Stimulated activated CD8-positive, alpha-beta memory T cell treated with anti-CD3 and anti-CD28 coated beads, Interleukin-15, amount 100 ng/mL, for 4 hours (primary cell): ENCODE results near the gene GPR162.

Source experiments
- DNase-seq, 2 donors: peaks; one replicate each; pipeline ENCODE4 v3.0.0-alpha.2; 2020; ENCODE audit warnings: low read depth in 2 of 2

Gene GPR162, protein sequence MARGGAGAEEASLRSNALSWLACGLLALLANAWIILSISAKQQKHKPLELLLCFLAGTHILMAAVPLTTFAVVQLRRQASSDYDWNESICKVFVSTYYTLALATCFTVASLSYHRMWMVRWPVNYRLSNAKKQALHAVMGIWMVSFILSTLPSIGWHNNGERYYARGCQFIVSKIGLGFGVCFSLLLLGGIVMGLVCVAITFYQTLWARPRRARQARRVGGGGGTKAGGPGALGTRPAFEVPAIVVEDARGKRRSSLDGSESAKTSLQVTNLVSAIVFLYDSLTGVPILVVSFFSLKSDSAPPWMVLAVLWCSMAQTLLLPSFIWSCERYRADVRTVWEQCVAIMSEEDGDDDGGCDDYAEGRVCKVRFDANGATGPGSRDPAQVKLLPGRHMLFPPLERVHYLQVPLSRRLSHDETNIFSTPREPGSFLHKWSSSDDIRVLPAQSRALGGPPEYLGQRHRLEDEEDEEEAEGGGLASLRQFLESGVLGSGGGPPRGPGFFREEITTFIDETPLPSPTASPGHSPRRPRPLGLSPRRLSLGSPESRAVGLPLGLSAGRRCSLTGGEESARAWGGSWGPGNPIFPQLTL

DNA sequence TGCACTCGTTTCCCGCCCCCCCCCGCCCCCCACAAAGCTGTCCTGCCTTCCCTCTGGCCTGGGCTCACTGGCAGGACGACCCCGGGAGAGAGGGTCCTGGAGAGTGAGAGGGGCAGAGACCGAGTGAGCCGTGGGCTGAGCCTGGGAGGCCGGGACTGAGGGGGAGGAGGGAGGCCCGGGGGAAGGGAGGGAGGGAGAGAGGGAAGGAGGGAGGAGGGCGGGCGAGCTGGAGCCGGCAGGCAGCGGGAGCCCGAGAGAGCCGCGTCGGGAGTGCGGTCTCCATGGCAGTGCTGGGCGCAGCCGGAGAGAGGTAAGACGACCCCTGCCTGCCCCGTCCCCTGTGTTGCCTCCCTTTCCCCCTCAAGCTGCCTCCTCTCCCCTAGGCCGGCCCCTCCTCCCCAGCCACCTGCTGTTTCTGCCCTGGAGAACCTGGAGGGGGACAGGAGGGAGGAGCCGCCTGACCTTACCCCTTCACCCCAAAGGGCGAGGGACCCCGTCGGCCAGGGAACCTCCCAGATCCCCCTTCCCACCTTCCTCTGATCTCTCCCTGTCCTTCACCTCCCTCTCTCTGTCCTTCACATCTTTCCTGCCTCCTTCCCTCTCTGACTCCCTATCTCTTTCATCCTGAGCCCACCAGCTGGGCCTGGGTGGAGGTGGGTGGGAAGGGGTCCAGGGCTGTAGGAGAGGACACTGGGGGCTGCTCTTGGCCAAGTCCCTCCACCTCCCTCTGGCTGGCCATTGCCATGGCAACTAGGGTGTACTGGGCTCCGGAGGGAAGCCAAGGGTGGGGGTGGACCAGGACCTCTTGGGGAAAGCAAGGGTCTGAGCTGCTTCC lies at the start of gene GPR162:
GPR162 (plus strand) TSS at position 231 of the 835 bp plus-strand sequence. CDS start 2,078 bp downstream, outside the sequence.
- DNase-seq, result no peak

DNA sequence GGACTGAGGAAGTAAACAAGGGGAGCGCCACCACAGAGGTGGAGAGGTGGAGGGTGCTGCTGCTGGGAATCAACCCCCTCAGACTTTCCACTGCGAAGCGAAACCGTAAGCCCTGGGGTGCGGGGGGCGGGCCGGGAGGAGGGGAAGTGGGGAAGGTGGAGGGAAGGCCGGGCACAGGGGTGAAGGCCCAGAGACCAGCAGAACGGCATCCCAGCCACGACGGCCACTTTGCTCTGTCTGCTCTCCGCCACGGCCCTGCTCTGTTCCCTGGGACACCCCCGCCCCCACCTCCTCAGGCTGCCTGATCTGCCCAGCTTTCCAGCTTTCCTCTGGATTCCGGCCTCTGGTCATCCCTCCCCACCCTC lies 49.3 kb upstream of the GPR162 start, which contains the start of gene LAG3:
LAG3 (plus strand) TSS at position 190 of the 365 bp plus-strand sequence. CDS start 333 bp downstream, outside the sequence.
- peak; percentile 45 to 46 for DNase-seq

DNA sequence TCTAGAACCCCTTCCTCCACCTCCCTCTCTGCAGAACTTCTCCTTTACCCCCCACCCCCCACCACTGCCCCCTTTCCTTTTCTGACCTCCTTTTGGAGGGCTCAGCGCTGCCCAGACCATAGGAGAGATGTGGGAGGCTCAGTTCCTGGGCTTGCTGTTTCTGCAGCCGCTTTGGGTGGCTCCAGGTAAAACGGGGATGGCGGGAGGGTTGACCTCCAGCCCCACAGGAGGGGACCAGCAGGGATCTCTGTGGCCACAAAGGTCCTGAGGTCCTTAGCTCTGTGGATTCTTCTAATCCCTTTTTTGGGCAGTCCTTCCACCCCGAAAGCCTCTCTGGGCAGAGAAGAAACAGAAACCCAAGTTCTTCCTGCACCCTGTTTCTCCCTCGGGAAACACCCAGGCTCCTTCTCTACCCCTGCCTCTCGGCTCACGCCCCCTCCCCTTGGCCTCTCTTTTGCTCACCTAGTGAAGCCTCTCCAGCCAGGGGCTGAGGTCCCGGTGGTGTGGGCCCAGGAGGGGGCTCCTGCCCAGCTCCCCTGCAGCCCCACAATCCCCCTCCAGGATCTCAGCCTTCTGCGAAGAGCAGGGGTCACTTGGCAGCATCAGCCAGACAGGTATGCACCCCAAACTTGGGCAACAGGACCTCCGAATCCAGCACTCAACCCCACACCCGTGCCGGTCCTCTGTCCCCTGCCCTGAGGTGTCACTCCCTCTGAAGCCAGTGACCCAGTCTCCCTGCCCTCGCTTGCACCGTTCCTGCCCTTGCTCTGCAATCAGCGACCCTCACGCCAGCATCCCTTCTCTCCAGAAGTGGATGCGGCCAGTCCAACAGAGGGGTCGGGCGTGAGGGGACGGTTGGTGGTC lies 48.7 kb upstream of the GPR162 start:
- DNase-seq, result no peak

DNA sequence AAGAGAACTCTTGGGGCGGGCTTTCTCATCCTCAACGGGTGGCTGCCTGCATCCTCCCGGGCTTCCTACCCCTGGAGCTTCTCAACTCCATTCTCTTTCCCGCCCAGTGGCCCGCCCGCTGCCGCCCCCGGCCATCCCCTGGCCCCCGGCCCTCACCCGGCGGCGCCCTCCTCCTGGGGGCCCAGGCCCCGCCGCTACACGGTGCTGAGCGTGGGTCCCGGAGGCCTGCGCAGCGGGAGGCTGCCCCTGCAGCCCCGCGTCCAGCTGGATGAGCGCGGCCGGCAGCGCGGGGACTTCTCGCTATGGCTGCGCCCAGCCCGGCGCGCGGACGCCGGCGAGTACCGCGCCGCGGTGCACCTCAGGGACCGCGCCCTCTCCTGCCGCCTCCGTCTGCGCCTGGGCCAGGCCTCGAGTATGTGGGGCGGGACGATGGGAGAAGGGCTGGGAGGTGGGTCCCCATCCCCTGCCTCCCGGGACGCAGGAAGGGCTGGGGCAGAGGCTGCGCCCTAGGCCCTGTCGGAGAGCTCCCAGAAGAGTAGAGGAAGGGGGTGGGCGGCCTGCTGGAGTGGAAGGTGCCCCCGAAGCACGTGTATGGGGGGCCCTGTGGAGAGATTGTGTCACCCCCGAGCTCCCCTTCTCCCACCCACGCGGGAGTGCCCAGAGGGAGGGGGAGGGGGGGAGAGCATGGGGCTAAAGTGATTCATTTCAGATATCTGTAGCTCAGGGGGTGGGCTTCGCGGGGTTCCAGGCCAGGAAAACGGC lies 47.9 kb upstream of the GPR162 start:
- peak; percentile 73 to 78 for DNase-seq

DNA sequence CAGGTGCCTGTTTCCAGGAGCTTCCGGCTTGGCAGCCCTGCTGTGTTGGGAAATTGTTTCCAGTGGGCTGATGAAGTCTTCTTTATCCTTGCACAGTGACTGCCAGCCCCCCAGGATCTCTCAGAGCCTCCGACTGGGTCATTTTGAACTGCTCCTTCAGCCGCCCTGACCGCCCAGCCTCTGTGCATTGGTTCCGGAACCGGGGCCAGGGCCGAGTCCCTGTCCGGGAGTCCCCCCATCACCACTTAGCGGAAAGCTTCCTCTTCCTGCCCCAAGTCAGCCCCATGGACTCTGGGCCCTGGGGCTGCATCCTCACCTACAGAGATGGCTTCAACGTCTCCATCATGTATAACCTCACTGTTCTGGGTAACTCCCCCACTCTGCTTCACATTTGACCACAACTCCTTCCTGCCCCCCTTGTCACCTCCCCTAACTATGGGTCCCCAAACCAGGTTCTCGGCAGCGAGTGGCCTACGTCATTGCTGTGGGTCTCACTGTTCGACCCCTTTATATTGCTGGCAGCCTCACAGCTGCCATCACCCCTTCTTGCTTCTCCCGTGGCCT lies 47.0 kb upstream of the GPR162 start:
- DNase-seq, result peak in 1 of 2 donors; percentile 27

DNA sequence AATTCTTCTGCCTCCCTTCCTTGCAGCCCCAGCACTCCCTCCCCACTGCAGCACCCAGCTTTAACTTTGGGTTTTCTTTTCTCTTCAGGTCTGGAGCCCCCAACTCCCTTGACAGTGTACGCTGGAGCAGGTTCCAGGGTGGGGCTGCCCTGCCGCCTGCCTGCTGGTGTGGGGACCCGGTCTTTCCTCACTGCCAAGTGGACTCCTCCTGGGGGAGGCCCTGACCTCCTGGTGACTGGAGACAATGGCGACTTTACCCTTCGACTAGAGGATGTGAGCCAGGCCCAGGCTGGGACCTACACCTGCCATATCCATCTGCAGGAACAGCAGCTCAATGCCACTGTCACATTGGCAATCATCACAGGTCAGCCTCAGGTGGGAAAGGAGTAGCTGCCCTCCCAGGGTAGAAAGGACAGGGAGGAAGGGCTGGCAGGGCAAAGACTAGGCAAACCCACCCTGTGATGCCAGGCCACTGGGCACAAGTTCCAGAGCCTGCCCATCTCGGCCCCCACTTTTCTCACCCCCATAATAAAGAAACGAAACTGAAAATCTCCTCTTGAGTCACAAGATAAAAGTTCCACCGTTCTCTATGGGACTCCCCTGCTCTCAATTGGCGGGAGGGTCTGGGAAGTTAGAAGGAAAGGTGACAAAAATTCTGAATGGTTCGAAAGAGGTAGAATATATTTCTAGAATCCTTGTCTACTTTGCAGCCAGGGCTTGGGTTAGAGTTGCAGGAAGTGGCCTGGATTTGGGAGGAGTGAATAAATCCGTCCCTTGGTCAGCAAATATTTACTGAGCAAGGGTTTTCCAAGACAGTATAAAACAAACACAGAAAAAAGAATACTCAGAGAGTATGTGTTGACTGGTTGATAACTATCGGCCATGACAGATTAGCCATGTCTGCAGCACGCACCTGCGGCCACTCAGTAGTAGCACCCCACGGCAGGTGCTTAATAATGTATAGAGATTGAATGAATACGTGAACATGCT lies 46.1 kb upstream of the GPR162 start:
- no peak for DNase-seq

DNA sequence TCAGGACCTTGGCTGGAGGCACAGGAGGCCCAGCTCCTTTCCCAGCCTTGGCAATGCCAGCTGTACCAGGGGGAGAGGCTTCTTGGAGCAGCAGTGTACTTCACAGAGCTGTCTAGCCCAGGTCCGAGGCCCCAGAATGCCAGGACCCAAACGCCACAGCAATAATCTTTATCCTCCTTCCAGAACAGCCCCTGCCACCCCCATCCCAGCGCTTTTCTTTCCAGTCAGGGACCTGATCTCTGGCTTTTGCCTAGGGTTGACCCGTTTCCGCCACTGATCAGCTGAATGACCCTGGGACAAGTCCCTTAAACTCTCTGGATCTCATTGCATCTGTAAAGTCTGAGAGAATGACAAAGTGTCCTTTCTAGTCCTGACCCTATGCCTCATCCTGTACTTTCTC lies 44.2 kb upstream of the GPR162 start:
- DNase-seq, result no peak

DNA sequence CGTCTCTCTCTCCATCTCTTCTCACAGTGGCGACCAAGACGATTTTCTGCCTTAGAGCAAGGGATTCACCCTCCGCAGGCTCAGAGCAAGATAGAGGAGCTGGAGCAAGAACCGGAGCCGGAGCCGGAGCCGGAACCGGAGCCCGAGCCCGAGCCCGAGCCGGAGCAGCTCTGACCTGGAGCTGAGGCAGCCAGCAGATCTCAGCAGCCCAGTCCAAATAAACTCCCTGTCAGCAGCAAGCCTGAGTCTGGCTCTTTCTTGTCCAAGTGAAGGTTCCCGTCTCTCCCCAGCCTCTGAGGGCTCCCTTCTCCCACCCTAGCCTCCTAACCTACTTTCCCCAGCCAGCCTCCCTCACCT lies 43.4 kb upstream of the GPR162 start:
- no peak for DNase-seq

DNA sequence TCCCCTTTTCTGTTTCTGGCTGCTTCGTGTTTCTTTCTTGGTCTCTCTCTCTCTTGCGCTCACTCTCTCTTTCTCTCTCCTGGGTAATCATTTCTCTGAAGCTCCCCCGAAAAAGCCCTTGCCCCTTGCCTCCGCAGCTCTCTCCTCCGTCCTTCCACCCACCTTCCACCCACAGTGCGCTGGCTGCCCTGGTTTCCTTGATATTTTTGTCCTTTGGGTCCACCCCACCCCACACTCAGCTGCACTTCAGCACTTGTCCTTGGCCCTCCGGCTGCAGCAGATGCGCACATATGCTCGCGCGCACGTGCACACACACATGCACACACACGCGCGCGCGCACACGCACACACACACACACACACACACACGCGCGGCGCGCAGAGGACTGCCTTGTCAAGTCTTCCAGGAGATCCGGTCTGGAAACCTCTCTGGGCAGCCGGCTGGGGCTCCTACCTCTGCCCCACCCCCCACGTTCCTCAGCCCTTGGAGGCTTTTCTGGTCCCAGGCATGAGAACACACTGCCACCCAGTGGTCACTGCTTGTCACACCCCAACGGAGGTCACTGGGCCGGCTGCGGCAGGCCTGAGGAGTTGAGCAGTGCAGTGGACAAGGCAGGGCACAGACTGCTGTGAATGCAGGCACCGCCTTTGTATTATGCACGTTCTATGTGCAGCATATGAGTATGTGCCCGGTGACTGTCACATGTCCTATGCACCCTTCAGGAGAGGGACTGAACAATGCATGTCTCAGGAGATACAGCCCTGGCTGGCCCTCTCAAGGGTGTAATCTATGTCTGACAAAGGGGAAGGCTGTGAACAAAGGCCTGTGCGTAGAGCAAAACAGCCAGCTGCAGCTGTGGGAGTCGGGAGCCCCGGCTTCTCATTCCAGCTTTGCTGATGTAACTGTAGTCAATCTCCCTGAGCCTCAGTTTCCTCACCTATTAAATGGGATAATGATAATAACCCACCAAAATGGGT lies 42.8 kb upstream of the GPR162 start:
- DNase-seq, result peak; percentile 64 to 75

DNA sequence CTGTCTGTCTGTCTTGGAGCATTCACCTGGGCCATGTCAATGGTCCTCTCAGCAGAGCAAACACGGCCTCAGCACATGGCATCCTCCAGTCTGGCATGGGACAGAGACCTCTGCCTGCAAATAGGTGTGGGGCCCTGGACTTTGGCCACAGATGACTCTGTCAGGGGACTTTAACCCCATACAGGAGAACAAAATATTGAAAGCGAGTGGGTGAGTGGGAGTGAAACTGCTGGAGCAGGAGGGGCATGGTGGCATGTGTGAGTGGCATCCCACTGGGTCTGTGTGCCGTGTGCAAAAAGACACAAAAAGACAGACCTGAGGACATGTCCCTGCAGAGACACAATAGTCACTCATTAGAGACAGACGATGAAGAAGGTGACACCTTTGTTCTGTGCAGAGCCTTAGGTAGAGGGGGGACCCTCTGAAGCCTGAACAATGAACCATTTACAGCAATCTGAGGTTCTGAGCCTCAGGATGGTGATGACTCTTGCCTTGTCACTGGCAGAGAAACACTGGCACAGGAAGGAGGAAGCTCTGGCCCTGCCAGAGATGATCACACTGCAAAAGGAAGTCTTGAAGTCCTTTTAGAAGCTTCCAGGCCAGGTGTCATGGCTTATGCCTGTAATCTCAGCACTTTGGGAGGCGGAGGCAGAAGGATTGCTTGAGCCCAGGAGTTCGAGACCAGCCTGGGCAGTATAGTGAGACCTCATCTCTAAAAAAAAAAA lies 41.8 kb upstream of the GPR162 start:
- no peak for DNase-seq

DNA sequence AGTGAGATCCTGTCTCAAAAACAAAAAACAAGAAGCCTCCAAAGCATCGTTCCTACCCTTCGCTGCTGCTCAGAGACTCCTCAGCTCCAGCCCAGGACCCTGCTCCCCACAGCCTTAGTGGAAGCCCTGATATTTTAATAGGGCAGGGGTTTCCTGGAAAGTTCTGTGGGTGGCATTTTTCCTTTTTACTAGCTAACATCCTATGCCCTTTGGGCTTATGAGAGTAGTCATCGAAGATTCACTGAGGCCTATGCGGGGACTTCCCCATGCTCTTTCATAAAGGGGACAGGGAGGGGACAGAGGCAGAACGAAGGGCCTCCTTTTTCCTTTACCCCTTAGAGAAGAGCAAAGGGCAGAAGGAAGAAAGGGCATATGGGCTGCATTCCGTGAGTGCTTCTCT lies 41.0 kb upstream of the GPR162 start:
- DNase-seq, result no peak

DNA sequence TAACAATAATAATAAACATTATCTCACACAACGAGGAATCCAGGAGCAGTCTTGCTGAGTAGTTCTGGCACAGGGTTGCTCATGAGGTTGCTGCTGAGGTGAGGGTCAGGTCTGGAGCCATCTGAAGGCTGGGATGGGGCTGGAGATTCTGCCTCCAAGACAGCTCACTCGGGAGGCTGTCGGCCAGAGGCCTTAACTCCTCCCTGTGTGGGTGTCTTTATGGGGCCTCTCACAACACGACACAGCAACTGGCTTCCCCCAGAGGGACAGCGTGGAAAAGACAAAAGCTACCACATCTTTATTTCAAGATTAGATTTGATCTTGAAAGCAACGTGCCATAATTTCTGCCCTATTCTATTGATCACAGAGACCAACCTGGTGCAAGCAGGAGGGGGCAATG lies 39.5 kb upstream of the GPR162 start:
- no peak for DNase-seq

DNA sequence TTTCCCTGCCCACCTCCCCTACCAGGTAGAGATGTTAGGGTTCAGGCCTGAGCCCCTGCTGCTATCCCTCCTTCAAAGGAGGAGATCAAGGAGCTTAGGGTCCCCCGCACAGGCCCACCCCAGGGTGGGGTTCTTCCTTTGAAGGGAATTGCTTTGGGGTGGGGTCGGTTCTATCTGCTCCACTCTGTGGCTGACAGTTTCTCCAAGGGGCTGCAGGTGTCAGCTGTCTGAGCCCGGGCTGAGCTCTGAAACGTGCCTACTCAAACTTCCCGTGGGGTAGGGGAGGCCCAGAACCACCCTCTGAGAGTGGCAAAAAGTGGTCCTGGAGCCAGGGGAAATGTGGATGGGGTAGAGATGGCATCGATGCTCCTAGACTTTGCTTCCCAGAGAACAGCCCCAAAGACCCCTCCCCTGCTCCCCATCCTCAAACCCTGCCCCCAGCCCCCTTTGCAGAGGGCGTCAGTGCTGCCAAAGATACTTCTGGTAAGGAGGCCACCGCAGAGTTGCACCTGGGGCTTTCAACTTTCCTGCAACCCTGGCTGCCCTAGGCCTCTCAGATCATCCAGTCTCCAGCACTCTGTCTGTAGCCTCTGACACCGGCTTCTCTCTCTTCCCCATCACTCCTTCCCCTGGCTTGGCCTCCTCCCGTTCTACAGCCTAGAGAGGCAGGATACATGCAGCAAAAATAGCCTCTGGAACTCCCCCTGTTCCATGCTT lies 38.6 kb upstream of the GPR162 start:
- DNase-seq, result no peak

DNA sequence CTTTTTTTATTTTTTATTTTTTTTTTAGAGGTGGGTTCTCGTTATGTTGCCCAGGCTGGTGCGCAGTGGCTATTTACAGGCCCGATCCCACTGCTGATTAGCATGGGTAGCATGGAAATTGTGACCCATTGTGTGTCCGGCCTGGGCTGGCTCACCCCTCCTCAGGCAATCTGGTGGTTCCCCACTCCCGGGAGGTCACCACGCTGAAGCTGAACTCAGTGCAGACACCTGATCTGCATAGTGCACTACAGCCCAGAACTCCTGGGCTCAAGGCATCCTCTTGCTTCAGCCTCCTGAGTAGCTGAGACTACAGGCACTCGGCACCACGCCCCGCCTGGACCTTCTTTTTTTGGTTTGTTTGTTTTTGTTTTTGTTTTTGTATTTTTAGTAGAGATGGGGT lies 37.8 kb upstream of the GPR162 start:
- DNase-seq, result no peak

DNA sequence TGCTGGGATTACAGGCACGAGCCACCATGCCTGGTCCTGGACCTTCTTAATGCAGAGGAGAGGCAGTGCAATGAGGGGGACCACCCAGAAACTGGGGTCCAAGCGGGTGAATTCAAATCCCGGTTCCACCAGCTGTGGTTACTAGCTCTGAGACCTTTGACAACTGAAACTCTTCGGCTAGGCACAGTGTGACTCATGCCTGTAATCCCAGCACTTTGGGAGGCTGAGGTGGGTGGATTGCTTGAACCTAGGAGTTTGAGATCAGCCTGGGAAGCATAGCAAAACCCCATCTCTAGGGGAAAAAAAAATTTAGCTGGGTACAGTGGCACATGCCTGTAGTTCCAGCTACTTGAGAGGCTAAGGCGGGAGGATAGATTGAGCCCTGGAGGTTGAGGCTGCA lies 37.3 kb upstream of the GPR162 start:
- no peak for DNase-seq

DNA sequence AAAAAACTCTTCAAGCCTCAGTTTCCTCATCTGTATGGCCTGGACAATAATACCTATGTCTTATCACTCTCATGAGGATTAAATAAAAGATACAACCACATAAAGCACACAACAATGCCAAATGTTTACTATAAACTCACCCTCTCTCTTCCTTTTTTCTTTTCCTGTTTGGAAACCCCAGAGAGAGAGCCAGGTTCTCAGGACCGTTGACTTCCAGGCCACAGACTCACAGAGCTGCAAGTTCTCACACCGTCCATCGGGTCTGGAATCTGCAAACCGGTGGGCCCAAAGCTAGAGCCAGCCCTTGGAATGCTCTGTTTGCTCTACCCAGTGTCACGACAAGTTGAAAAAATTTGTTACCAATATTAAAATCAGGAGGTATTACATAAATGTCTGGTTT lies 36.9 kb upstream of the GPR162 start:
- DNase-seq, result no peak
